ENCODE measurements around the gene RLF. TPM values are rescaled to one million over a fixed set of nuclear protein-coding genes. Genes with fewer than 3 reads are reported as not detected.
"Not testable (repeated sequence)": the region's sequence is repeated elsewhere in the genome, so short reads cannot be mapped to it uniquely, and the experiment has no call there.

RLF gene
- total RNA-seq, 4 donors from 2014 or later = 15.1 to 23.7 (median 21.2) TPM

- peaks cover 11 to 72% (median 33%) of the 10 kb centered on the region in 4 donors for H3K36me3 ChIP-seq
- peaks cover 0 to 10% (median 0%) of the 10 kb centered on the region in 4 donors for H3K4me1 ChIP-seq
- no peaks in the 10 kb centered on the region for H3K27me3 ChIP-seq
- no peak for DNase-seq (ENCODE audit: extremely low spot score)
- H3K27ac ChIP-seq (replicated peaks in 1 of 4) = no peak overlapping the region
- no peak for TF ChIP-seq EP300 (IDR thresholded peaks at IDR 0.05)
- TF ChIP-seq POLR2A (IDR thresholded peaks at IDR 0.05; ENCODE audit: low read depth) = no peak
- TF ChIP-seq, protein P1, sequence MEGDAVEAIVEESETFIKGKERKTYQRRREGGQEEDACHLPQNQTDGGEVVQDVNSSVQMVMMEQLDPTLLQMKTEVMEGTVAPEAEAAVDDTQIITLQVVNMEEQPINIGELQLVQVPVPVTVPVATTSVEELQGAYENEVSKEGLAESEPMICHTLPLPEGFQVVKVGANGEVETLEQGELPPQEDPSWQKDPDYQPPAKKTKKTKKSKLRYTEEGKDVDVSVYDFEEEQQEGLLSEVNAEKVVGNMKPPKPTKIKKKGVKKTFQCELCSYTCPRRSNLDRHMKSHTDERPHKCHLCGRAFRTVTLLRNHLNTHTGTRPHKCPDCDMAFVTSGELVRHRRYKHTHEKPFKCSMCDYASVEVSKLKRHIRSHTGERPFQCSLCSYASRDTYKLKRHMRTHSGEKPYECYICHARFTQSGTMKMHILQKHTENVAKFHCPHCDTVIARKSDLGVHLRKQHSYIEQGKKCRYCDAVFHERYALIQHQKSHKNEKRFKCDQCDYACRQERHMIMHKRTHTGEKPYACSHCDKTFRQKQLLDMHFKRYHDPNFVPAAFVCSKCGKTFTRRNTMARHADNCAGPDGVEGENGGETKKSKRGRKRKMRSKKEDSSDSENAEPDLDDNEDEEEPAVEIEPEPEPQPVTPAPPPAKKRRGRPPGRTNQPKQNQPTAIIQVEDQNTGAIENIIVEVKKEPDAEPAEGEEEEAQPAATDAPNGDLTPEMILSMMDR (IDR thresholded peaks at IDR 0.05) = no peak
- TF ChIP-seq POLR2AphosphoS5 (IDR thresholded peaks at IDR 0.05) = no peak
- intact Hi-C loops (cut with DNase I) = no loop called here
- H3K4me3 ChIP-seq = no peak overlapping the region
- 96% methylated on average over 3 of the region's 3 CpGs for WGBS
- H3K9me3 ChIP-seq = no peaks in the 10 kb centered on the region
Measured at GRCh38 chr1:40199126-40199525, 37.9 kb downstream of the RLF start.

- no peak for TF ChIP-seq POLR2A (IDR thresholded peaks at IDR 0.05; ENCODE audit: low read depth)
- TF ChIP-seq EP300 (IDR thresholded peaks at IDR 0.05) = no peak
- TF ChIP-seq, protein P1 (IDR thresholded peaks at IDR 0.05) = no peak
- TF ChIP-seq POLR2AphosphoS5 (IDR thresholded peaks at IDR 0.05) = no peak
- WGBS = 93% methylated on average over 4 of the region's 4 CpGs
- Histone ChIP-seq H3K36me3 (peaks cover 7 to 71% (median 27%) of the 10 kb centered on the region in 4 donors), H3K9me3 (no peaks in the 10 kb centered on the region), H3K27me3 (no peaks in the 10 kb centered on the region), H3K27ac (replicated peaks in 1 of 4) (no peak overlapping the region), H3K4me1 (peaks cover 0 to 6% (median under 1%) of the 10 kb centered on the region in 4 donors), H3K4me3 (no peak overlapping the region)
- intact Hi-C loops (cut with DNase I) = no loop called here
- DNase-seq (ENCODE audit: extremely low spot score) = no peak
Measured at GRCh38 chr1:40204856-40205255, 43.7 kb downstream of the RLF start.

DNA sequence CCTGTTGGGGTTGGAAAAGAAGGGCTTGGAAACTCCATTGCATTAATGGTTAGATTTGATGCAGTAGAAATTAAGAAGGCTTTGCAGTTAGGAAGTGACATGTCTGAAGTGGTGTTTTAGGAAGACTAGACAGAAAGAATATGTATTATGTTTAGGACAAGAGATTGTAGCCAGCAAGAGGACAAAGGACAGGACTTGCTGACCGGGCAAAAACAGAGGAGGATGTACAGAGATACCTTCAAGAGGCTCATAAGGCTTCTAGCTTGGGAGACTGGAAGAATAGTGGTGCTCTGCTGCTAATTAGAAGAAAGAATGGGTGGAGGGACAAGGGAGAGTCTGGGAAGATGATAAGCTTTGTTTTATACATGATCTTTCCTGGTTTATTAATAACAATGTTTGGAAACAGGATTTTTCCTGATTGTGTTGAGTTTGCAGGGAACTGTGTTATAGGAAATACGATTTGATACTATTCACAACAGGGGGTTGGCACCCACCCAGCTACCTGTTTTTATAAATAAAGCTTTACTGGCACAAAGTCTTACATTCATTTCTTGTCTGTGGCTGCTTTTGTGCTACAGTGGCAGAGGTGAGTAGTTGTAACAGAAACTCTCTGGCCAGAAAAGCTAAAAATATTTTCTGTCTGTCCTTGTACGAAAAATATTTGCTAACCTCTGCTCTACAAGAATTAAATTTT lies 49.5 kb downstream of the RLF start:
- H3K27ac ChIP-seq (replicated peaks in 1 of 4) = no peak overlapping the region
- H3K4me1 ChIP-seq = peaks cover 0 to 15% (median 7%) of the 10 kb centered on the region in 4 donors
- H3K4me3 ChIP-seq = no peak overlapping the region
- DNase-seq (ENCODE audit: extremely low spot score) = no peak
- no peaks in the 10 kb centered on the region for H3K9me3 ChIP-seq
- peaks cover 0 to 48% (median 24%) of the 10 kb centered on the region in 4 donors for H3K36me3 ChIP-seq
- 85% methylated on average over 3 of the region's 3 CpGs for WGBS
- intact Hi-C loops (cut with DNase I) = no loop called here
- TF ChIP-seq POLR2A (IDR thresholded peaks at IDR 0.05; ENCODE audit: low read depth) (no peak), EP300 (IDR thresholded peaks at IDR 0.05) (no peak), POLR2AphosphoS5 (IDR thresholded peaks at IDR 0.05) (no peak)
- TF ChIP-seq, protein P1 (IDR thresholded peaks at IDR 0.05) = no peak
- H3K27me3 ChIP-seq = no peaks in the 10 kb centered on the region

GRCh38 chr1:40218333-40218732 lies 57.1 kb downstream of the RLF start:
- no peak for DNase-seq (ENCODE audit: extremely low spot score)
- H3K4me1 ChIP-seq = no peaks in the 10 kb centered on the region
- H3K27ac ChIP-seq (replicated peaks in 1 of 4) = no peak overlapping the region
- H3K9me3 ChIP-seq = no peaks in the 10 kb centered on the region
- no peaks in the 10 kb centered on the region for H3K27me3 ChIP-seq
- intact Hi-C loops (cut with DNase I) = no loop called here
- 96% methylated on average over 5 of the region's 5 CpGs for WGBS
- no peak overlapping the region for H3K4me3 ChIP-seq
- TF ChIP-seq POLR2AphosphoS5 (IDR thresholded peaks at IDR 0.05) = no peak
- no peak for TF ChIP-seq POLR2A (IDR thresholded peaks at IDR 0.05; ENCODE audit: low read depth)
- TF ChIP-seq EP300 (IDR thresholded peaks at IDR 0.05) = no peak
- TF ChIP-seq, protein P1 (IDR thresholded peaks at IDR 0.05) = no peak
- peaks cover 0 to 32% (median 6%) of the 10 kb centered on the region in 4 donors for H3K36me3 ChIP-seq

DNA sequence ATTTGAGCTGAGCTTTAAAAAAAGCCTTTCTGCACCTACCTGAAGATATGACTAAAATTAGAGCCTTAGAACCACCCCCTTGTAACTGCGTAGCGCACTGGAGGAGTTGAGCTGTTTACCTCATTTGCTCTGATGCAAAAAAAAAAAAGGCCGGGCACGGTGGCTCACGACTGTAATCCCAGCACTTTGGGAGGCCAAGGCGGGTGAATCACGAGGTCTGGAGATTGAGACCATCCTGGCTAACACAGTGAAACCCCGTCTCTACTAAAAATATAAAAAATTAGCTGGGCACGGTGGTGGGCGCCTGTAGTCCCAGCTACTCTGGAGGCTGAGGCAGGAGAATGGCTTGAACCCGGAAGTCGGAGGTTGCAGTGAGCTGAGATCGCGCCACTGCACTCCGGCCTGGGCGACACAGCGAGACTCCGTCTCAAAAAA lies 60.3 kb downstream of the RLF start:
- peaks cover 0 to 47% (median 16%) of the 10 kb centered on the region in 4 donors for H3K36me3 ChIP-seq
- DNase-seq (ENCODE audit: extremely low spot score); H3K27me3 ChIP-seq; H3K27ac ChIP-seq (replicated peaks in 1 of 4); H3K4me3 ChIP-seq; H3K9me3 ChIP-seq; intact Hi-C loops (cut with DNase I); H3K4me1 ChIP-seq: not testable (repeated sequence)
- 96% methylated on average over 18 of the region's 18 CpGs for WGBS
